ENCODE results near the gene GET3. TPM values are rescaled to one million over a fixed set of nuclear protein-coding genes. Genes with fewer than 3 reads are reported as not detected.

GET3 gene
- total RNA-seq, 1 donor from 2014 or later, result 49.3 TPM

DNA sequence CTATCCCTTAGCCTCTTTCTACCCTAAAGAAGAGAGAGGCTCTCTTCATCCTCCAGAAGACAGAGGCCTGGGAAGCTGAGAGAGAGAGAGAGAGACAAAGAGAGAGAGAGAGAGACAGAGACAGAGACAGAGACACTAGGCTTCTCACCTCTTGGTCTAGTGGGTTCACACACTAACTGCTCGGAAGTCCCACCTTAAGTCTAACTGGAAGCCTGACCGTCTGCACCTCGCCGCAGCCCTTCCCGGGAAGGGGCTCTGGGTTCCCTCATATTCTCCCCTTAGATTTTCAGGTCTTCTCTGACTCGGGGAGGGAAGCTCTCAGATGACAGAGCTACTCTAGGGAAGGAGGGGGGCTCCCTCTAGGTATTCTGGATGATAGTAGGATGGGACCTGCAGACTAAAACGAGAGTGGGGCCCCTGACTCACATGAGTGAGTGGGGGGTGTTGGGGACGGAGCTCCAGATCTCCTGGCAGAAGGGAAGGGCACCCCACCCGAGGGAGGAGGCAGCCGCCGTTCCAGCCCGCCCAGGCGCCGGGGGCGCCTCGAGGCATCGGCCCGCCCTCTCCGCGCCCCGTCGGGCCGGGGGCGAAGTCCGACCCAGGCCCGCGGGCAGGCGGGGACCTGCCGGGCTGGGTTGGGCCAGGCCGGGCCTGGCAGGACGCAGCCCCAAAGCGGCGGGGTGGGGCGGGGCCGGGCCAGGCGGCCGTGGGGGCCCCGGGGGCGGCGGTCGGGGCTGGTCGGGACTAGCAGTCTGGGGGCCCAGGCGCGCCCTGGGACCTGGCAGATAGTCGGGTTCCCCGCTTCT lies 52.0 kb downstream of the GET3 start:
- peak; percentile 18 for DNase-seq
- TF ChIP-seq, protein P1, sequence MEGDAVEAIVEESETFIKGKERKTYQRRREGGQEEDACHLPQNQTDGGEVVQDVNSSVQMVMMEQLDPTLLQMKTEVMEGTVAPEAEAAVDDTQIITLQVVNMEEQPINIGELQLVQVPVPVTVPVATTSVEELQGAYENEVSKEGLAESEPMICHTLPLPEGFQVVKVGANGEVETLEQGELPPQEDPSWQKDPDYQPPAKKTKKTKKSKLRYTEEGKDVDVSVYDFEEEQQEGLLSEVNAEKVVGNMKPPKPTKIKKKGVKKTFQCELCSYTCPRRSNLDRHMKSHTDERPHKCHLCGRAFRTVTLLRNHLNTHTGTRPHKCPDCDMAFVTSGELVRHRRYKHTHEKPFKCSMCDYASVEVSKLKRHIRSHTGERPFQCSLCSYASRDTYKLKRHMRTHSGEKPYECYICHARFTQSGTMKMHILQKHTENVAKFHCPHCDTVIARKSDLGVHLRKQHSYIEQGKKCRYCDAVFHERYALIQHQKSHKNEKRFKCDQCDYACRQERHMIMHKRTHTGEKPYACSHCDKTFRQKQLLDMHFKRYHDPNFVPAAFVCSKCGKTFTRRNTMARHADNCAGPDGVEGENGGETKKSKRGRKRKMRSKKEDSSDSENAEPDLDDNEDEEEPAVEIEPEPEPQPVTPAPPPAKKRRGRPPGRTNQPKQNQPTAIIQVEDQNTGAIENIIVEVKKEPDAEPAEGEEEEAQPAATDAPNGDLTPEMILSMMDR (IDR thresholded peaks at IDR 0.05; ENCODE audit: partially characterized antibody, unreplicated experiment), result no peak
- peak overlapping the region; percentile 72 for H3K27ac Mint-ChIP-seq (ENCODE audit: unreplicated experiment)
- peak overlapping the region; percentile 79 for H3K4me3 Mint-ChIP-seq (ENCODE audit: unreplicated experiment)
- peaks cover 18% of the 10 kb centered on the region for H3K4me1 Mint-ChIP-seq (ENCODE audit: low read depth, unreplicated experiment)
- peaks cover 8% of the 10 kb centered on the region for H3K27me3 Mint-ChIP-seq (ENCODE audit: unreplicated experiment)
- peaks cover 15% of the 10 kb centered on the region for H3K9me3 Mint-ChIP-seq (ENCODE audit: unreplicated experiment)
- no peaks in the 10 kb centered on the region for H3K36me3 Mint-ChIP-seq (ENCODE audit: unreplicated experiment)

DNA sequence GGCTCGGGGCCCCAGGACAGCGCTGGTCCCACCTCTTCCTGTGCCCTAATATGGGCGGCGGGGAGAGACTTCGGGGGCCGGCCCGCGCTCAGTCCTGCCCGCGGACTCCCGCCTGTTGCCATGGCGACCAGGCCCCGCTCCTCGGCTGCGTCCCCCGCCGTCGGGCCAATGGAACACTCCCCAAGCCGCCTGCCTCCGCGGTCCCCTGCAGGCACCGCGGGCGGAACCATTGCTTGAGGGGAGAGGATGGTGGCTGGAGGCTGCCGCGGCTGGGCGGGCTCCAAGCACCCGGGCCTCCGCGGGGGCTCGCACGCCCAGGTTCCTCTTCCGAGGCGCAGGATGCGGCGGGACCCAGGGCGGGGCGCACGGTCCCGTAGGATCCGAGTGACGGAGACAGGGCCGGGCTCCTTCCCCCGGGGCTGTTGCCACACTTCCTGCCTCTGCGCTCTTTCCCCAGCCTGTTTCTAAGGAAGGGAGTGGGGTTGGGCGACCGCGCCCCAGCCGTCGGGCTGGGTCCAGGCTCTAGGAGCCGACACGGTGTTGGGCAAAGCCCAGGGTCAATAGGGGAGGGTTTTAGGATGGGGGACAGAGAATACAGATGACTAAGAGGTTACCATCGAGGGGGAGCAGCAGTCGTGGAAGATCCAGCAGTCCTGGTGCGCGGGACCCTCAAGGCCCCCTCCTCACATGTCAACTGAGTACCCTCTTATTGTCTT lies 52.8 kb downstream of the GET3 start:
- H3K4me3 Mint-ChIP-seq (ENCODE audit: unreplicated experiment), result peak overlapping the region; percentile 76
- DNase-seq, result peak; percentile 96
- peaks cover 16% of the 10 kb centered on the region for H3K9me3 Mint-ChIP-seq (ENCODE audit: unreplicated experiment)
- H3K27me3 Mint-ChIP-seq (ENCODE audit: unreplicated experiment), result peaks cover 9% of the 10 kb centered on the region
- H3K36me3 Mint-ChIP-seq (ENCODE audit: unreplicated experiment), result no peaks in the 10 kb centered on the region
- peaks cover 18% of the 10 kb centered on the region for H3K4me1 Mint-ChIP-seq (ENCODE audit: low read depth, unreplicated experiment)
- H3K27ac Mint-ChIP-seq (ENCODE audit: unreplicated experiment), result peak overlapping the region; percentile 48
- TF ChIP-seq, protein P1 (IDR thresholded peaks at IDR 0.05; ENCODE audit: partially characterized antibody, unreplicated experiment), result no peak

DNA sequence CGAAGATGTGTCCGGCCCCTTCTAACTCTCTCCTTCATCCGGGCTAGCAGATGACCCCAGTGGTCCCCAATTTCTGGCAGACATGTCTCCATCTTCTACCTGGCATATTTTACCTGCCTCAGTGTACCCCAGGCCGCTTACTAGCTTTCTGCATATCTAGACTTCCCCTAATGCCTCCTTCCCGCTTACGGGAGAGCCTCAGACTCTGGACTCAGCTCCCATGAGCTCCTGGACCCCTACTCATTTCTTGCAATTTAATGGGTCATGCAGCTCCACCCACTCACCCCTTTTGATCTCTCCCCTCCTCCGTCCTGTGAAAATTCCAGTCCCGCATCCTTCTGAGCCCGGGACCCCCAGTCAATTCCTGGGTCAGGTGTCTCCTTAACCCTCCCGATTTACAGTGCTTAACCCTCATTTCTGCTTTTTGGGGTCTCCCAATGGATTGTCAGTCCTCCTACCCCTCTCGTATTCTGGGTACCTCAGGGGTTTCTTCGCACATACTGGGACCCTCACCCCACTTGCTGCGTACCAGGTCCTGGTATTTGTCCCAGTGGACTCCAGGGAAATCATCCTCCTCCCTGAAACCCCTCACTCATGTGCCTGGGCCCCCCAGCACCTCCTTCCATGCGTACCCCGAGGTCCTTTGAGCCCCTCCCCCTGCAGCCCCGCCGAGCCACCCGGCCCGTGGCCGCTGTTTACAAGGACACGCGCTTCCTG lies 53.5 kb downstream of the GET3 start:
- Mint-ChIP-seq H3K27me3 (ENCODE audit: unreplicated experiment) (peaks cover 11% of the 10 kb centered on the region), H3K36me3 (ENCODE audit: unreplicated experiment) (no peaks in the 10 kb centered on the region), H3K9me3 (ENCODE audit: unreplicated experiment) (peaks cover 16% of the 10 kb centered on the region), H3K4me3 (ENCODE audit: unreplicated experiment) (peak overlapping the region; percentile 76), H3K4me1 (ENCODE audit: low read depth, unreplicated experiment) (peaks cover 21% of the 10 kb centered on the region), H3K27ac (ENCODE audit: unreplicated experiment) (peak overlapping the region; percentile 48)
- no peak for DNase-seq
- TF ChIP-seq, protein P1 (IDR thresholded peaks at IDR 0.05; ENCODE audit: partially characterized antibody, unreplicated experiment), result no peak

DNA sequence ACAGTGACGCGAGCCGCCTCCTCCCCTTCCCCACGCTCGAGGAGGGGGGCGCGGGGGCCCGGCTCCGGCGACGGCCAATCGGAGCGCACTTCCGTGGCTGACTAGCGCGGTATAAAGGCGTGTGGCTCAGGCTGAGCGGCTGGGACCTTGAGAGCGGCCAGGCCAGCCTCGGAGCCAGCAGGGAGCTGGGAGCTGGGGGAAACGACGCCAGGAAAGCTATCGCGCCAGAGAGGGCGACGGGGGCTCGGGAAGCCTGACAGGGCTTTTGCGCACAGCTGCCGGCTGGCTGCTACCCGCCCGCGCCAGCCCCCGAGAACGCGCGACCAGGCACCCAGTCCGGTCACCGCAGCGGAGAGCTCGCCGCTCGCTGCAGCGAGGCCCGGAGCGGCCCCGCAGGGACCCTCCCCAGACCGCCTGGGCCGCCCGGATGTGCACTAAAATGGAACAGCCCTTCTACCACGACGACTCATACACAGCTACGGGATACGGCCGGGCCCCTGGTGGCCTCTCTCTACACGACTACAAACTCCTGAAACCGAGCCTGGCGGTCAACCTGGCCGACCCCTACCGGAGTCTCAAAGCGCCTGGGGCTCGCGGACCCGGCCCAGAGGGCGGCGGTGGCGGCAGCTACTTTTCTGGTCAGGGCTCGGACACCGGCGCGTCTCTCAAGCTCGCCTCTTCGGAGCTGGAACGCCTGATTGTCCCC lies 54.2 kb downstream of the GET3 start, which contains the start of gene JUNB:
TSS of gene JUNB (plus strand) at position 142 of the 706 bp plus-strand sequence. CDS start at position 428, 286 bp downstream.
- Mint-ChIP-seq H3K9me3 (ENCODE audit: unreplicated experiment) (peaks cover 16% of the 10 kb centered on the region), H3K36me3 (ENCODE audit: unreplicated experiment) (no peaks in the 10 kb centered on the region), H3K4me1 (ENCODE audit: low read depth, unreplicated experiment) (peaks cover 28% of the 10 kb centered on the region), H3K4me3 (ENCODE audit: unreplicated experiment) (peak within 1 kb of the TSS; percentile 88), H3K27ac (ENCODE audit: unreplicated experiment) (peak within 1 kb of the TSS; percentile 79), H3K27me3 (ENCODE audit: unreplicated experiment) (peaks cover 11% of the 10 kb centered on the region)
- peak; percentile 93 for DNase-seq
- TF ChIP-seq, protein P1 (IDR thresholded peaks at IDR 0.05; ENCODE audit: partially characterized antibody, unreplicated experiment), result no peak
